Measurements from ENCODE around the gene ADORA1.

ADORA1 gene

GRCh38 chr1:203143641-203144040 lies 16.1 kb downstream of the ADORA1 start:
- no peak for DNase-seq

- DNase-seq = peak; percentile 32
Observed at GRCh38 chr1:203144661-203145060, 17.1 kb downstream of the ADORA1 start.

- DNase-seq = no peak
Observed at GRCh38 chr1:203145321-203146041, 18.0 kb downstream of the ADORA1 start.

- no peak for DNase-seq
Observed at GRCh38 chr1:203146042-203146369, 18.5 kb downstream of the ADORA1 start.

GRCh38 chr1:203146537-203146936 lies 19.0 kb downstream of the ADORA1 start:
- no peak for DNase-seq

GRCh38 chr1:203147376-203147775 lies 19.9 kb downstream of the ADORA1 start:
- DNase-seq = no peak

- no peak for DNase-seq
Observed at GRCh38 chr1:203148127-203148526, 20.6 kb downstream of the ADORA1 start.

GRCh38 chr1:203148579-203148978 lies 21.1 kb downstream of the ADORA1 start:
- DNase-seq = no peak

- DNase-seq = no peak
Observed at GRCh38 chr1:203149188-203149840, 21.8 kb downstream of the ADORA1 start.

- DNase-seq = no peak
Observed at GRCh38 chr1:203150511-203151297, 23.2 kb downstream of the ADORA1 start.

- DNase-seq = no peak
Observed at GRCh38 chr1:203151362-203152157, 24.0 kb downstream of the ADORA1 start.

- no peak for DNase-seq
Observed at GRCh38 chr1:203152158-203153034, 24.9 kb downstream of the ADORA1 start.

- no peak for DNase-seq
Observed at GRCh38 chr1:203153051-203153988, 25.8 kb downstream of the ADORA1 start.

GRCh38 chr1:203153989-203154821 lies 26.7 kb downstream of the ADORA1 start:
- DNase-seq = peak; percentile 79

GRCh38 chr1:203156280-203156679 lies 28.8 kb downstream of the ADORA1 start:
- DNase-seq = no peak

GRCh38 chr1:203158423-203158822 lies 30.9 kb downstream of the ADORA1 start:
- DNase-seq = no peak

- no peak for DNase-seq
Observed at GRCh38 chr1:203158960-203159665, 31.6 kb downstream of the ADORA1 start.

- DNase-seq = no peak
Observed at GRCh38 chr1:203159844-203160243, 32.3 kb downstream of the ADORA1 start.

- DNase-seq = no peak
Observed at GRCh38 chr1:203161175-203161574, 33.6 kb downstream of the ADORA1 start.

All from EL (cell line).